DMS 273 treated with DMSO at 0.1 percent for 48 hours (cell line): ENCODE measurements around the gene TMEM222.
A peak's percentile ranks its signal among the peaks of the same experiment; 100 is the strongest.
"Not testable (repeated sequence)": the region's sequence is repeated elsewhere in the genome, so short reads cannot be mapped to it uniquely, and the experiment has no call there.

Experiments
- DNase-seq: peaks from one replicate; lab custom pipeline; 2025; lab: John Stamatoyannopoulos, UW

Gene TMEM222

GRCh38 chr1:27321813-27322568 is at the start of gene TMEM222:
Gene TMEM222, plus strand, starts transcription at chr1:27322163. Its CDS starts 35 bp downstream, at chr1:27322198.
- DNase-seq = peak; percentile 93

DNA sequence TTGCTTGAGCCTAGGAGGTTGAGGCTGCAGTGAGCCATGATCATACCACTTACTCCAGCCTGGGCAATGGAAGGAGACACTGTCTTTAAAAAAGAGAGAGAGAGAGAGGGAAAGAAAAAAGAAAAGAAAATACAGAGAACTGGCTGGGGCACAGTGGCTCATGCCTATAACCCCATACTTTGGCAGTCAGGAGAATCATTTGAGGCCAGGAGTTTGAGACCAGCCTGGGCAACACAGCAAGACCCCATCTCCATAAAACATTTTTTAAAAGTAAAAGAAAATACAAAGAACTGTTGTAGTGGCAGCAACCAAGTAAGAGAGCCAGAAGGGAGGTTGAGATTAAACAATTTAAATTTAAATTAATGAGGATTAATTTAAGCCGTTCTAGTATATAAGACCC is 47.8 kb upstream of the TMEM222 start:
- no peak for DNase-seq

DNA sequence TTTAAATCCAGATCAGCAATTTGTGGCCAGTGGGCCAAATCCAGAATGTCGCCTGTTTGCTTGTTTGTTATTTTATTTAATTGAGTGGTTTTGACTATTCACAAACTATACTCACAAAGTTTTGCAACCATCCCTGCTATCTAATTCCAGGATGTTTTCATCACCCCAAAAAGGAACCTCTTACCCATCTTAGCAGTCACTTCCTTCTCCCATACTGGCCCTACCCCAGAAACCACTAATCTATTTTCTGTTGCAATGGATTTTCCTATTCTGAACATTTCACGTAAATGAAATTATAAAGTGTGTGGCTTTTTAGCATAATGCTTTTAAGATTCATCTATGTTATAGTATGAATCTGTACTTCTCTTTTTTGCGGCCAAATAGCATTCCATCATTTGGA is 46.3 kb upstream of the TMEM222 start:
- no peak for DNase-seq

DNA sequence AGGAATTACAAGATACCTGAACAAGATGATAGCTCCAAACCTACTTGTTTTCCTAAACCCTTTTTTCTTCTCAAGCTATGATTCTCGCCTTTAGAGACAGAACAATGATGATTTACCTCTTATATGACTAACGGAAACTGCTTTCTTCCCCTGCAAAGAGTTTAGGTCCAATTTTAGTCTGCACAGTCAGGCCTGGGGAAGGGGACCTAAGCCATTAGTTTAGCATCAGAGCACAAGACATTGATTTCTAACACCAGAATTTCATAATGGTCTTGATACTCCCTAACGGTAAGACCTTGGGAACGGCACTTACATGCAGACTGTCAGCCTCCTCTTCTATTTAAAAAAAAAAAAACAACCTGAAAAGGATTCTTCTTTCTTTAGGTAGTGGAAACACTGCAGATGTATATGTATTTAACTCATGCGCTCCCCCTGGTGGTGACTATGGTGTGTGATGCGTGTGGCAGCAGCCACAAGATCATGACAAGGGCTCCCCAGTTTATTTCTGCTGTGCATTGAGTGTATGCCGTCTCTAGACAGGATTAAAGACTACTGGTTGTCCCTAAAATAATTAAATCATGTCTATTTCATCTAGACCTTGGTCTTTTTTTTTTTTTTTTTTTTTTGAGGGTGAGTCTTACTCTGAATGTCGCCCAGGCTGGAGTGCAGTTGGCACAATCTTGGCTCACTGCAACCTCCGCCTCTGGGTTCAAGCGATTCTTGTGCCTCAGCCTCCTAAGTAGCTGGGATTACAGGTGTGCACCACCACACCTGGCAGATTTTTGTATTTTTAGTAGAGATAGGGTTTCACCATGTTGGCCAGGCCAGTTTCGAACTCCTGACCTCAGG is 37.3 kb upstream of the TMEM222 start:
- DNase-seq = peak; percentile 24

GRCh38 chr1:27285274-27285660 is 36.7 kb upstream of the TMEM222 start:
- no peak for DNase-seq

- not testable (repeated sequence) for DNase-seq
Measured at GRCh38 chr1:27285821-27286220, 36.1 kb upstream of the TMEM222 start.

DNA sequence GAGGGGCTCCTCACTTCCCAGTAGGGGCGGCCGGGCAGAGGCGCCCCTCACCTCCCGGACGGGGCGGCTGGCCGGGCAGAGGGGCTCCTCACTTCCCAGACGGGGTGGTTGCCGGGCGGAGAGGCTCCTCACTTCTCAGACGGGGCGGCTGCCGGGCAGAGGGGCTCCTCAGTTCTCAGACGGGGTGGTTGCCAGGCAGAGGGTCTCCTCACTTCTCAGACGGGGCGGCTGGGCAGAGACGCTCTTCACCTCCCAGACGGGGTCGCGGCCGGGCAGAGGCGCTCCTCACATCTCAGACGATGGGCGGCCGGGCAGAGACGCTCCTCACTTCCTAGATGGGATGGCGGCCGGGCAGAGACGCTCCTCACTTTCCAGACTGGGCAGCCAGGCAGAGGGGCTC is 32.8 kb upstream of the TMEM222 start:
- not testable (repeated sequence) for DNase-seq

DNA sequence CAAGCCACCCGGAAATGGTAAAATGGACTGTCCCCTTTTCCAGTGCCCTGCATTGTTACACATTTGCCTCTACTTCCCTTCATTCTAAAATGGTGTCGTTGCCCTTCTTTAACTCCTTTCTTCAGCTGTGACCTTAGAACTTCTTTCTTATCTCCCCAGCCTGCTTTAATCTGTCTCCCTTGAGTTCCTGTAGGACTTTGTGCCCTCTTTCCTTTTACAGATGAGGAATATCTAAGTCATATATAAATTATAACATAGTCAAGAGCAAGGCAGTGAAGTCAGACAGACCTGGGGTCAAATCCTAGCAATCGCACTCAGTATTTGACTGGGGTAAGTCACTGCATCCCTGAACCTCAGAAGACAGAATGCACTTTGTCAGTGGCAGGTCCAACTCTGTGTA is 31.4 kb upstream of the TMEM222 start:
- DNase-seq = no peak

- DNase-seq = no peak
Measured at GRCh38 chr1:27292106-27292505, 29.9 kb upstream of the TMEM222 start.

- DNase-seq = no peak
Measured at GRCh38 chr1:27293915-27294314, 28.0 kb upstream of the TMEM222 start.

DNA sequence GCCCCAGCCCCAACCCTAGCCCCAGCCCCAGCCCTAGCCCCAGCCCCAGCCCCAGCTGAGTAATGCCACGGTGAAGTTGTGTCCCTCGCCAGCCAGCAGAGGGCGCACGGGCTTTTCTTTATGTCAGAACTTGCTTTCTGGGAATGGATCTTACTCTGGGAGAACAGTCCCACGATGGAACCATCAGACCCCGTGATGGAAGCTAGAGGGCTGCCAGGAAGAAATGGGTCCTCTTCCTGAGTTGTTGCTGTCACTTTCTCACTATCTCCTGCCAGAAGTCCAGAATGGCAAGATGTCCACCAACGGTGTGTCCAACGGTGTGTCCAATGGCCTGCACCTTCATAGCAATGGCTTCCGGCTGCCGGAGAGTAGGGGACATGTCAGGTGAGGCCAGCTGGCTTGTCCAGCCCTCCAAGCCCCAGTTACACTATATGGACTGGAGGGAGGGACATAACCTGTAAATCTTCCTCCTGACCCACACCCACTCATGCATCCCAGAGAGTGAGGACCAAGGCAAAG is 25.1 kb upstream of the TMEM222 start:
- no peak for DNase-seq

- no peak for DNase-seq
Measured at GRCh38 chr1:27297903-27298302, 24.1 kb upstream of the TMEM222 start.

GRCh38 chr1:27298632-27299384 is 23.2 kb upstream of the TMEM222 start:
- peak; percentile 28 for DNase-seq

GRCh38 chr1:27299385-27300271 is 22.3 kb upstream of the TMEM222 start:
- no peak for DNase-seq

DNA sequence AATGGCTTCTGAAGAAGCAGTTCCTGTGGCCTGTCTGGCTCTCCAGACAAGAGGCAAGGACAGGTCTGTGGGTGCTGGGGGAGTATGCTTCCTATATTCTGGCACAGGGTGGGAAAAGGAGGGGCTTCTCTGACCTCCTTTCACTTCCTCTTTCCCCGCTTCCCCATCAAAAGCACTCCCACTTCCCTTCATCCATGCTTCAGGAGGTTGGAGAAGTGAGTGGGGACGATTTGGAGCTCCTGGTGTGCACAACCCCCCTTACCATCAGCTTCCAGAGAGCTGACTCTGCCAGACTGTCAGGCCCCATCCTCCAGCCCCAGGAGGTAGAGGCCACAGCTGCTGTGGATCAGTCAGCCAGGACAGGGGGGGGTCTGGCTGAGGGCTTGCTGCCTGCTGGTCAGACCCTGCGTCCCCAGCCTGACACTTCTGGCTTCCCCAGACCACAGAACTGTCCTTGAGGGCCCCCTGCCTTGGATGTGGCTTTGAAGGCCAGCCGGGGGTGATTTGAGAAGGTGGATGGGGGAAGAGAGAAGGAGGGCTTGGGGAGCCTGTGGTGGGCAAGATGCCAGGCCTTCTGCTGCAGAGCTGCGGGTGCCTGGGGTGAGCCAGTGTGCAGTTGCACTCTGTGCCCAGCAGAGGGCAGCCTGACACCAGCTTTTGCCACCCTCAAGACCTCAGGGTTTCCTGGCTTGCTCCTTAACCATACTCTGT is 21.5 kb upstream of the TMEM222 start:
- DNase-seq = peak; percentile 89

DNA sequence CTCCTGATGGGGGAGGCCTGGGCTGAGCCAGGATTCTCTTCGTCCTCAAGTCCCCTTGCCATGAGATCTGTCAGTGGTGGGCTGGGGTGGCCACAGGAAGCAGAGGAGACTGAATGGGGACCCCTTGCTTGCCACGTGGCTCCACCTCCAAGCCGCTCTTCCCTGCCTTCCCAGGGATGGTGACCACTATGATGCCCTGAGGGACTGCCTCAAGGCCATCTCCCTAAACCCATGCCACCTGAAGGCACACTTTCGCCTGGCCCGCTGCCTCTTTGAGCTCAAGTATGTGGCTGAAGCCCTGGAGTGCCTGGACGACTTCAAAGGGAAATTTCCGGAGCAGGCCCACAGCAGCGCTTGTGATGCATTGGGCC is 20.9 kb upstream of the TMEM222 start:
- no peak for DNase-seq

DNA sequence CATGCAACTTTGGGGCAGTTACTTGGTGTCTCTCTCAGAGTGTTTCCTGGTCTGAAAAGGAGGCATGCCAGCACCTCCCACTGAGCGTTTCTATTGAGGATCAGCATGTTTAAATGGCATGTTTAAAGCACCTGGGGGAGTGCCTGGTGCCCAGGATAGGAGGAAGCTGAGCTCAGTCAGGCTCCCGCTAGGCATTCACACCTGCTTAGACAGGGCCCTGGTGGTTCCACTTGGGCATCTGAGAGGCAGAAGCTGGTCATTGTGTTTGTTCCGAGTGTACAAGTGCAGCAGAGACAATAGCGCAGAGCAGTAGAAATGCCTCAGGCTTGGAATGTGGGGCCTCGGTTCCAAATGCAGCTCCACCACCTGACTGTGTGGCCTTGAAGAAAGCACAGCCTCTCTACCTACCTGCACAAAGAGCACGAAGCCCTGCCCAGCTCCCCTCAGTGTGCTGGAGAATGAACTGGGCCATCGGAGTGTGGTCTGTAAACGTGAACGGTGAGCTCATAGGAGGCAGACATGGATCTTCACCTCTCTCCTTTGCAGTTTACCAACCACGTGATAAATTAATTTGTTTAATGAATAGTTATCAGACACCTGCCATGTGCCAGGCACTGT is 20.3 kb upstream of the TMEM222 start:
- no peak for DNase-seq

DNA sequence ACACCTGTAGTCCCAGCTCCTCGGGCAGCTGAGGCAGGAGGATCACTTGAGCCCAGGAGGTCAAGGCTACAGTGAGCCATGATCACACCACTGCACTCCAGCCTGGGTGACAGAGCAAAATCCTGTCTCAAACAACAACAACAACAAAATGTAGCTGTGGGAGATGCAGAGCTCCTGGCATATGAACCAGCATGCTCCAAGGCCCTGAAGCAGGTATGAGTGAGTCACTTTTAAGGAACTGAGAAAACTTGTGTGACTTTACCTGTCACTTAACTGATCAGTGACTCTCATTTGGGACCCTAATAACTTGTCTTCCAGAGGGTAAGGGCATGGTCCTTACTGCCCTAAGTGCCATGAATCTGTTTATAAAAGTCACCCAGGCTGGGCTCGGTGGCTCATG is 19.4 kb upstream of the TMEM222 start:
- DNase-seq = no peak

DNA sequence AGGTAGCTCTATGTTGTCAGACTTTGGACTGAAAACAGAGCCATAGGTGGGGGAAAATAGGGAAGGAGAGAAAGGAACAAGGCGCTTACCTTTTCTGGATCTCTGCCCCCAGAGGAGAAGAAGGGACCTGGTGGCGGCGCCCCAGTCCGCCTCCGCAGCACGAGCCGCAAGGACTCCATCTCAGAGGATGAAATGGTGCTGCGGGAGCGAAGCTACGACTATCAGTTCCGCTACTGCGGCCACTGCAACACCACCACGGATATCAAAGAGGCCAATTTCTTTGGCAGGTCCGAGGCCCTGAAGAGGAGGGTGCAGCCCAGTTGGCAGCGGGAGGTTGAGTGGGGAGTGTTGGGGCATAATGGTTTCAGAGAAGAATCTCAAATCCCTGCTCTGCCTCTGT is 18.5 kb upstream of the TMEM222 start:
- DNase-seq = no peak

GRCh38 chr1:27306071-27306470 is 15.9 kb upstream of the TMEM222 start:
- no peak for DNase-seq
